HCT116 (cell line): ENCODE results near the gene PAK1IP1. TPM values are rescaled to one million over a fixed set of nuclear protein-coding genes. Genes with fewer than 3 reads are reported as not detected.

ENCODE experiments used
- ATAC-seq: fragments of 200-7000 bp; cut with Tn5 transposase; 2 replicates; pipeline ENCODE4 v1.9.1; 2020; ENCODE audit warnings: mild to moderate bottlenecking, moderate library complexity
- BruUV-seq: library from RNA; stranded (reverse); fragments of 400-500 nt; replicated peaks from 2 replicates; lab custom pipeline; 2021; lab: Mats Ljungman, UMichigan
- CTCF ChIA-PET: fragments of 300-600 bp; sonication (Branson Sonifier 250); formaldehyde crosslinking; loops from one replicate; lab custom pipeline; 2021; ENCODE audit warnings: antibody characterized with exemption; lab: Charles Lee
- POLR2A ChIA-PET: fragments of 300-600, 350-600 bp; sonication (Branson Sonifier 250); formaldehyde crosslinking; loops from one replicate; lab custom pipeline; 2021; ENCODE audit warnings: antibody characterized with exemption; lab: Charles Lee
- RAD21 ChIA-PET, 2 experiments: fragments of 300-600 bp; sonication (Branson Sonifier 250); formaldehyde crosslinking; loops; one replicate each; lab custom pipeline; 2023; ENCODE audit warnings: low total read pairs in 2 of 2; ENCODE audit not compliant: uncharacterized antibody in 2 of 2, unreplicated experiment in 2 of 2, low non-redundant PET in 1 of 2; lab: Charles Lee
- DNase-seq: peaks from one replicate; pipeline ENCODE4 v3.0.0-alpha.2; 2010; ENCODE audit warnings: low read depth, low spot score
- H2AFZ ChIP-seq: fragments of 200-600 bp; shearing (Covaris generic), sonication (generic); 2 replicates; pipeline ENCODE4 v1.6.1; 2017; ENCODE audit warnings: low read depth, mixed run types, mixed read lengths, antibody characterized with exemption, low read length; ENCODE audit not compliant: poor library complexity, severe bottlenecking
- H3K27ac ChIP-seq: 2 replicates; pipeline ENCODE4 v1.5.1; 2012; ENCODE audit warnings: low read depth, low read length
- H3K27me3 ChIP-seq: fragments of 200-600 bp; sonication (generic); 2 replicates; pipeline ENCODE4 v1.6.1; 2016; ENCODE audit warnings: mixed run types, low read length, mixed read lengths; ENCODE audit not compliant: insufficient read depth
- H3K36me3 ChIP-seq, 2 experiments: fragments of 200-500 bp in 1 of 2; fragments of 200-600 bp in 1 of 2; sonication (Bioruptor generic) in 1 of 2; sonication (generic) in 1 of 2; 2 replicates each; pipeline versions ENCODE4 v1.5.1 to v1.6.1; 2014 to 2016; ENCODE audit warnings: low read length in 2 of 2, inconsistent platforms in 1 of 2, mixed read lengths in 1 of 2, mixed run types in 1 of 2; ENCODE audit not compliant: insufficient read depth in 2 of 2, control insufficient read depth in 1 of 2
- H3K4me1 ChIP-seq, 2 experiments: fragments of 200-600 bp in 1 of 2; sonication (generic) in 1 of 2; 2 replicates each; pipeline versions ENCODE4 v1.5.1 to v1.6.1; 2012 to 2017; ENCODE audit warnings: low read length in 2 of 2, inconsistent platforms in 1 of 2, mild to moderate bottlenecking in 1 of 2, mixed read lengths in 1 of 2, mixed run types in 1 of 2, moderate library complexity in 1 of 2; ENCODE audit not compliant: insufficient read depth in 2 of 2, control insufficient read depth in 1 of 2
- H3K4me2 ChIP-seq: fragments of 200-600 bp; sonication (generic); 2 replicates; pipeline ENCODE4 v1.6.1; 2017; ENCODE audit warnings: mixed run types, low read length, mixed read lengths
- H3K4me3 ChIP-seq, 2 experiments: fragments of 200-600 bp in 1 of 2; sonication (generic) in 1 of 2; replicated peaks in 1 of 2; 2 replicates each; pipeline ENCODE4 v1.5.1; 2011 to 2016; ENCODE audit warnings: low read length in 2 of 2, control low read depth in 1 of 2, low read depth in 1 of 2, mild to moderate bottlenecking in 1 of 2, mixed read lengths in 1 of 2, mixed run types in 1 of 2
- H3K79me2 ChIP-seq: fragments of 200-600 bp; sonication (generic); 2 replicates; pipeline ENCODE4 v1.6.1; 2017; ENCODE audit warnings: mild to moderate bottlenecking, mixed run types, low read length, moderate library complexity, mixed read lengths; ENCODE audit not compliant: insufficient read depth
- H3K9ac ChIP-seq: fragments of 200-600 bp; sonication (generic); 2 replicates; pipeline ENCODE4 v1.6.1; 2016; ENCODE audit warnings: low read length, mixed read lengths
- H3K9me2 ChIP-seq: fragments of 200-600 bp; sonication (generic), shearing (Covaris generic); 2 replicates; pipeline ENCODE4 v1.6.1; 2017; ENCODE audit warnings: mixed run types, mild to moderate bottlenecking, moderate library complexity; ENCODE audit not compliant: insufficient read depth
- H3K9me3 ChIP-seq, 2 experiments: fragments of 200-500 bp in 1 of 2; fragments of 200-600 bp in 1 of 2; sonication (Bioruptor generic) in 1 of 2; sonication (generic) in 1 of 2; 2 replicates each; pipeline ENCODE4 v1.6.1; 2014 to 2017; ENCODE audit warnings: low read length in 2 of 2, mixed read lengths in 2 of 2, inconsistent platforms in 1 of 2, low read depth in 1 of 2, mild to moderate bottlenecking in 1 of 2, mixed run types in 1 of 2, moderate library complexity in 1 of 2; ENCODE audit not compliant: control insufficient read depth in 1 of 2, insufficient read depth in 1 of 2
- H4K20me1 ChIP-seq: fragments of 200-600 bp; sonication (generic), shearing (Covaris generic); 2 replicates; pipeline ENCODE4 v1.6.1; 2017; ENCODE audit warnings: mixed run types, mild to moderate bottlenecking, moderate library complexity; ENCODE audit not compliant: insufficient read depth
- CBX3 ChIP-seq: IDR thresholded peaks from 2 replicates; pipeline ENCODE4 v1.6.1; 2012; ENCODE audit warnings: low read depth
- CEBPB ChIP-seq: IDR thresholded peaks from 2 replicates; pipeline ENCODE4 v1.6.1; 2012; ENCODE audit warnings: low read depth
- EGR1 ChIP-seq: IDR thresholded peaks from 2 replicates; pipeline ENCODE4 v1.6.1; 2012; ENCODE audit warnings: low read depth
- ELF1 ChIP-seq: IDR thresholded peaks from 2 replicates; pipeline ENCODE4 v1.6.1; 2012; ENCODE audit warnings: low read depth, borderline replicate concordance
- FOSL1 ChIP-seq: IDR thresholded peaks from 2 replicates; pipeline ENCODE4 v1.6.1; 2012; ENCODE audit warnings: low read depth
- JUND ChIP-seq: IDR thresholded peaks from 2 replicates; pipeline ENCODE4 v1.6.1; 2012
- RAD21 ChIP-seq: IDR thresholded peaks from 2 replicates; pipeline ENCODE4 v1.6.1; 2012; ENCODE audit warnings: low read depth, mild to moderate bottlenecking
- SIN3A ChIP-seq: IDR thresholded peaks from 2 replicates; pipeline ENCODE4 v1.6.1; 2012; ENCODE audit warnings: low read depth
- SP1 ChIP-seq: IDR thresholded peaks from 2 replicates; pipeline ENCODE4 v1.6.1; 2012; ENCODE audit warnings: low read depth
- SRF ChIP-seq: IDR thresholded peaks from 2 replicates; pipeline ENCODE4 v1.6.1; 2012; ENCODE audit warnings: low read depth
- TCF7L2 ChIP-seq: IDR thresholded peaks from 2 replicates; pipeline ENCODE4 v1.7.0; 2011; ENCODE audit warnings: borderline replicate concordance, inconsistent platforms; ENCODE audit not compliant: insufficient read depth, insufficient read length; ENCODE audit errors: extremely low read depth
- ZNF274 ChIP-seq: fragments of 200-500 bp; sonication (Bioruptor generic); IDR thresholded peaks from 2 replicates; pipeline ENCODE4 v1.6.1; 2014; ENCODE audit warnings: mild to moderate bottlenecking, low read depth, low read length, inconsistent platforms
- intact Hi-C: fragments of 100-400 bp; cut with micrococcal nuclease; formaldehyde crosslinking; loops from 2 replicates; pipeline ENCODE4 v1.10.0; 2022
- total RNA-seq: library from RNA; stranded (reverse); gene quantifications from one replicate; pipeline ENCODE4 v1.2.1, GENCODE V29; 2021; ENCODE audit not compliant: unreplicated experiment
- TF ChIP-seq, protein P1 (sequence below): IDR thresholded peaks from 2 replicates; pipeline ENCODE4 v1.6.1; 2011; ENCODE audit warnings: mild to moderate bottlenecking, low read length, moderate library complexity; ENCODE audit not compliant: insufficient replicate concordance; ENCODE audit errors: extremely low read depth
- TF ChIP-seq, protein P2 (sequence below), 3 experiments: fragments of 200-600 bp in 1 of 3; sonication (generic) in 1 of 3; IDR thresholded peaks in 2 of 3; conservative IDR thresholded peaks in 1 of 3; 2 replicates each; pipeline ENCODE4 v1.5.1; 2012 to 2017; ENCODE audit warnings: low read depth in 2 of 3, low read length in 2 of 3, antibody characterized with exemption in 1 of 3, borderline replicate concordance in 1 of 3, control low read depth in 1 of 3, mild to moderate bottlenecking in 1 of 3, mixed read lengths in 1 of 3, mixed run types in 1 of 3, moderate library complexity in 1 of 3; ENCODE audit not compliant: insufficient read depth in 1 of 3
- TF ChIP-seq, protein P3 (sequence below): IDR thresholded peaks from 2 replicates; pipeline ENCODE4 v1.6.1; 2012

PAK1IP1 gene
- total RNA-seq, 1 experiment from 2014 or later = 24.3 TPM

DNA sequence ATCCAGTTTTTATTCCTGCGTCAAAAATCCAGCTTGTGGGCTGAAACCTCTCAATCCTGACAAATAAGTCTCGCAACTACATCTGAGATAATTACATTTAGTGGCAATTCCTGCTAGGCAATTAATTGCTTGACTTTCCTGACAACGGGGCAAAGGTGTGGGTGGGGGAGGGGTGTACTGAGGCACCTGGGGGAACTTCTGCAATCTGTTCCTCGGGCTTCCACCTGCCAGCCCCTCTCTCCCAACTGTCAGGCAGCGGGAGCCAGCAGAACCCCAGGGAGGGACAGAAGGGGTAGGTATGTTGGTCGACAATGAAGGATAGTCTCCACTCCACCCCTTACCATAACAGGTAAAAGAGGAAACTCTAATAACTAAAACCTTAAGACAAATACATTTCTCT, 7.2 kb upstream of the PAK1IP1 start:
- ChIA-PET POLR2A (no interaction called here), RAD21 (no interaction called here), CTCF (no interaction called here)
- no peak overlapping the region for H2AFZ ChIP-seq
- no peak for TF ChIP-seq EGR1
- TF ChIP-seq FOSL1 = no peak
- TF ChIP-seq, protein P1, sequence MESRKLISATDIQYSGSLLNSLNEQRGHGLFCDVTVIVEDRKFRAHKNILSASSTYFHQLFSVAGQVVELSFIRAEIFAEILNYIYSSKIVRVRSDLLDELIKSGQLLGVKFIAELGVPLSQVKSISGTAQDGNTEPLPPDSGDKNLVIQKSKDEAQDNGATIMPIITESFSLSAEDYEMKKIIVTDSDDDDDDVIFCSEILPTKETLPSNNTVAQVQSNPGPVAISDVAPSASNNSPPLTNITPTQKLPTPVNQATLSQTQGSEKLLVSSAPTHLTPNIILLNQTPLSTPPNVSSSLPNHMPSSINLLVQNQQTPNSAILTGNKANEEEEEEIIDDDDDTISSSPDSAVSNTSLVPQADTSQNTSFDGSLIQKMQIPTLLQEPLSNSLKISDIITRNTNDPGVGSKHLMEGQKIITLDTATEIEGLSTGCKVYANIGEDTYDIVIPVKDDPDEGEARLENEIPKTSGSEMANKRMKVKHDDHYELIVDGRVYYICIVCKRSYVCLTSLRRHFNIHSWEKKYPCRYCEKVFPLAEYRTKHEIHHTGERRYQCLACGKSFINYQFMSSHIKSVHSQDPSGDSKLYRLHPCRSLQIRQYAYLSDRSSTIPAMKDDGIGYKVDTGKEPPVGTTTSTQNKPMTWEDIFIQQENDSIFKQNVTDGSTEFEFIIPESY = no peak
- TF ChIP-seq SRF = no peak
- TF ChIP-seq TCF7L2 = no peak
- TF ChIP-seq, protein P2, sequence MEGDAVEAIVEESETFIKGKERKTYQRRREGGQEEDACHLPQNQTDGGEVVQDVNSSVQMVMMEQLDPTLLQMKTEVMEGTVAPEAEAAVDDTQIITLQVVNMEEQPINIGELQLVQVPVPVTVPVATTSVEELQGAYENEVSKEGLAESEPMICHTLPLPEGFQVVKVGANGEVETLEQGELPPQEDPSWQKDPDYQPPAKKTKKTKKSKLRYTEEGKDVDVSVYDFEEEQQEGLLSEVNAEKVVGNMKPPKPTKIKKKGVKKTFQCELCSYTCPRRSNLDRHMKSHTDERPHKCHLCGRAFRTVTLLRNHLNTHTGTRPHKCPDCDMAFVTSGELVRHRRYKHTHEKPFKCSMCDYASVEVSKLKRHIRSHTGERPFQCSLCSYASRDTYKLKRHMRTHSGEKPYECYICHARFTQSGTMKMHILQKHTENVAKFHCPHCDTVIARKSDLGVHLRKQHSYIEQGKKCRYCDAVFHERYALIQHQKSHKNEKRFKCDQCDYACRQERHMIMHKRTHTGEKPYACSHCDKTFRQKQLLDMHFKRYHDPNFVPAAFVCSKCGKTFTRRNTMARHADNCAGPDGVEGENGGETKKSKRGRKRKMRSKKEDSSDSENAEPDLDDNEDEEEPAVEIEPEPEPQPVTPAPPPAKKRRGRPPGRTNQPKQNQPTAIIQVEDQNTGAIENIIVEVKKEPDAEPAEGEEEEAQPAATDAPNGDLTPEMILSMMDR (IDR thresholded peaks at IDR 0.05 in 2 of 3, conservative IDR thresholded peaks at IDR 0.05 in 1 of 3; ENCODE audit: borderline replicate concordance in 1 of 3, insufficient read depth in 1 of 3, low read depth in 2 of 3, low read length in 2 of 3) = no peak
- TF ChIP-seq SIN3A = no peak
- no peak for TF ChIP-seq JUND
- TF ChIP-seq, protein P3, sequence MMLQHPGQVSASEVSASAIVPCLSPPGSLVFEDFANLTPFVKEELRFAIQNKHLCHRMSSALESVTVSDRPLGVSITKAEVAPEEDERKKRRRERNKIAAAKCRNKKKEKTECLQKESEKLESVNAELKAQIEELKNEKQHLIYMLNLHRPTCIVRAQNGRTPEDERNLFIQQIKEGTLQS = no peak
- TF ChIP-seq ZNF274 = no peak
- TF ChIP-seq SP1 = no peak
- TF ChIP-seq CBX3 = no peak
- no peak for TF ChIP-seq RAD21
- no peak for TF ChIP-seq CEBPB
- no peak for TF ChIP-seq ELF1
- no peak overlapping the region for H3K9ac ChIP-seq
- H4K20me1 ChIP-seq = no peaks in the 10 kb centered on the region
- H3K27ac ChIP-seq = no peak overlapping the region
- no peaks in the 10 kb centered on the region for H3K27me3 ChIP-seq
- DNase-seq (no peak), ATAC-seq (no peak)
- BruUV-seq = no TSS peak
- H3K4me2 ChIP-seq = no peak overlapping the region
- H3K4me1 ChIP-seq = no peaks in the 10 kb centered on the region; a peak in 1 of 4 replicates
- no peaks in the 10 kb centered on the region for H3K9me2 ChIP-seq
- H3K36me3 ChIP-seq = no peaks in the 10 kb centered on the region
- intact Hi-C loops = no loop called here
- no peaks in the 10 kb centered on the region for H3K9me3 ChIP-seq
- no peaks in the 10 kb centered on the region for H3K79me2 ChIP-seq
- H3K4me3 ChIP-seq = no peak overlapping the region
